HCT116 (cell line): Measurements from ENCODE around the gene AP1AR. TPM values are rescaled to one million over a fixed set of nuclear protein-coding genes. Genes with fewer than 3 reads are reported as not detected.

Source experiments
- ATAC-seq: fragments of 200-7000 bp; cut with Tn5 transposase; 2 replicates; pipeline ENCODE4 v1.9.1; 2020; ENCODE audit warnings: mild to moderate bottlenecking, moderate library complexity
- BruUV-seq: library from RNA; stranded (reverse); fragments of 400-500 nt; replicated peaks from 2 replicates; lab custom pipeline; 2021; lab: Mats Ljungman, UMichigan
- CTCF ChIA-PET: fragments of 300-600 bp; sonication (Branson Sonifier 250); formaldehyde crosslinking; loops from one replicate; lab custom pipeline; 2021; ENCODE audit warnings: antibody characterized with exemption; lab: Charles Lee
- POLR2A ChIA-PET: fragments of 300-600, 350-600 bp; sonication (Branson Sonifier 250); formaldehyde crosslinking; loops from one replicate; lab custom pipeline; 2021; ENCODE audit warnings: antibody characterized with exemption; lab: Charles Lee
- RAD21 ChIA-PET, 2 experiments: fragments of 300-600 bp; sonication (Branson Sonifier 250); formaldehyde crosslinking; loops; one replicate each; lab custom pipeline; 2023; ENCODE audit warnings: low total read pairs in 2 of 2; ENCODE audit not compliant: uncharacterized antibody in 2 of 2, unreplicated experiment in 2 of 2, low non-redundant PET in 1 of 2; lab: Charles Lee
- DNase-seq: peaks from one replicate; pipeline ENCODE4 v3.0.0-alpha.2; 2010; ENCODE audit warnings: low read depth, low spot score
- H2AFZ ChIP-seq: fragments of 200-600 bp; shearing (Covaris generic), sonication (generic); 2 replicates; pipeline ENCODE4 v1.6.1; 2017; ENCODE audit warnings: low read depth, mixed run types, mixed read lengths, antibody characterized with exemption, low read length; ENCODE audit not compliant: poor library complexity, severe bottlenecking
- H3K27ac ChIP-seq: 2 replicates; pipeline ENCODE4 v1.5.1; 2012; ENCODE audit warnings: low read depth, low read length
- H3K27me3 ChIP-seq: fragments of 200-600 bp; sonication (generic); 2 replicates; pipeline ENCODE4 v1.6.1; 2016; ENCODE audit warnings: mixed run types, low read length, mixed read lengths; ENCODE audit not compliant: insufficient read depth
- H3K36me3 ChIP-seq, 2 experiments: fragments of 200-500 bp in 1 of 2; fragments of 200-600 bp in 1 of 2; sonication (Bioruptor generic) in 1 of 2; sonication (generic) in 1 of 2; 2 replicates each; pipeline versions ENCODE4 v1.5.1 to v1.6.1; 2014 to 2016; ENCODE audit warnings: low read length in 2 of 2, inconsistent platforms in 1 of 2, mixed read lengths in 1 of 2, mixed run types in 1 of 2; ENCODE audit not compliant: insufficient read depth in 2 of 2, control insufficient read depth in 1 of 2
- H3K4me1 ChIP-seq, 2 experiments: fragments of 200-600 bp in 1 of 2; sonication (generic) in 1 of 2; 2 replicates each; pipeline versions ENCODE4 v1.5.1 to v1.6.1; 2012 to 2017; ENCODE audit warnings: low read length in 2 of 2, inconsistent platforms in 1 of 2, mild to moderate bottlenecking in 1 of 2, mixed read lengths in 1 of 2, mixed run types in 1 of 2, moderate library complexity in 1 of 2; ENCODE audit not compliant: insufficient read depth in 2 of 2, control insufficient read depth in 1 of 2
- H3K4me2 ChIP-seq: fragments of 200-600 bp; sonication (generic); 2 replicates; pipeline ENCODE4 v1.6.1; 2017; ENCODE audit warnings: mixed run types, low read length, mixed read lengths
- H3K4me3 ChIP-seq, 2 experiments: fragments of 200-600 bp in 1 of 2; sonication (generic) in 1 of 2; replicated peaks in 1 of 2; 2 replicates each; pipeline ENCODE4 v1.5.1; 2011 to 2016; ENCODE audit warnings: low read length in 2 of 2, control low read depth in 1 of 2, low read depth in 1 of 2, mild to moderate bottlenecking in 1 of 2, mixed read lengths in 1 of 2, mixed run types in 1 of 2
- H3K79me2 ChIP-seq: fragments of 200-600 bp; sonication (generic); 2 replicates; pipeline ENCODE4 v1.6.1; 2017; ENCODE audit warnings: mild to moderate bottlenecking, mixed run types, low read length, moderate library complexity, mixed read lengths; ENCODE audit not compliant: insufficient read depth
- H3K9ac ChIP-seq: fragments of 200-600 bp; sonication (generic); 2 replicates; pipeline ENCODE4 v1.6.1; 2016; ENCODE audit warnings: low read length, mixed read lengths
- H3K9me2 ChIP-seq: fragments of 200-600 bp; sonication (generic), shearing (Covaris generic); 2 replicates; pipeline ENCODE4 v1.6.1; 2017; ENCODE audit warnings: mixed run types, mild to moderate bottlenecking, moderate library complexity; ENCODE audit not compliant: insufficient read depth
- H3K9me3 ChIP-seq, 2 experiments: fragments of 200-500 bp in 1 of 2; fragments of 200-600 bp in 1 of 2; sonication (Bioruptor generic) in 1 of 2; sonication (generic) in 1 of 2; 2 replicates each; pipeline ENCODE4 v1.6.1; 2014 to 2017; ENCODE audit warnings: low read length in 2 of 2, mixed read lengths in 2 of 2, inconsistent platforms in 1 of 2, low read depth in 1 of 2, mild to moderate bottlenecking in 1 of 2, mixed run types in 1 of 2, moderate library complexity in 1 of 2; ENCODE audit not compliant: control insufficient read depth in 1 of 2, insufficient read depth in 1 of 2
- H4K20me1 ChIP-seq: fragments of 200-600 bp; sonication (generic), shearing (Covaris generic); 2 replicates; pipeline ENCODE4 v1.6.1; 2017; ENCODE audit warnings: mixed run types, mild to moderate bottlenecking, moderate library complexity; ENCODE audit not compliant: insufficient read depth
- CEBPB ChIP-seq: IDR thresholded peaks from 2 replicates; pipeline ENCODE4 v1.6.1; 2012; ENCODE audit warnings: low read depth
- EGR1 ChIP-seq: IDR thresholded peaks from 2 replicates; pipeline ENCODE4 v1.6.1; 2012; ENCODE audit warnings: low read depth
- EZH2phosphoT487 ChIP-seq: fragments of 200-600 bp; IDR thresholded peaks from 2 replicates; pipeline ENCODE4 v1.6.1; 2018; ENCODE audit warnings: antibody characterized with exemption, borderline replicate concordance
- POLR2A ChIP-seq: IDR thresholded peaks from 2 replicates; pipeline ENCODE4 v1.7.0; 2011; ENCODE audit warnings: borderline replicate concordance; ENCODE audit not compliant: insufficient read depth, insufficient read length; ENCODE audit errors: extremely low read depth
- SIN3A ChIP-seq: IDR thresholded peaks from 2 replicates; pipeline ENCODE4 v1.6.1; 2012; ENCODE audit warnings: low read depth
- YY1 ChIP-seq: IDR thresholded peaks from 2 replicates; pipeline ENCODE4 v1.6.1; 2011; ENCODE audit warnings: low read length, low read depth, moderate library complexity, mild to moderate bottlenecking; ENCODE audit not compliant: insufficient replicate concordance; ENCODE audit errors: extremely low read depth
- intact Hi-C: fragments of 100-400 bp; cut with micrococcal nuclease; formaldehyde crosslinking; loops from 2 replicates; pipeline ENCODE4 v1.10.0; 2022
- total RNA-seq: library from RNA; stranded (reverse); gene quantifications from one replicate; pipeline ENCODE4 v1.2.1, GENCODE V29; 2021; ENCODE audit not compliant: unreplicated experiment
- TF ChIP-seq, protein P1 (sequence below), 3 experiments: fragments of 200-600 bp in 1 of 3; sonication (generic) in 1 of 3; IDR thresholded peaks in 2 of 3; conservative IDR thresholded peaks in 1 of 3; 2 replicates each; pipeline ENCODE4 v1.5.1; 2012 to 2017; ENCODE audit warnings: low read depth in 2 of 3, low read length in 2 of 3, antibody characterized with exemption in 1 of 3, borderline replicate concordance in 1 of 3, control low read depth in 1 of 3, mild to moderate bottlenecking in 1 of 3, mixed read lengths in 1 of 3, mixed run types in 1 of 3, moderate library complexity in 1 of 3; ENCODE audit not compliant: insufficient read depth in 1 of 3
- TF ChIP-seq, protein P2 (sequence below): IDR thresholded peaks from 2 replicates; pipeline ENCODE4 v1.6.1; 2012
- TF ChIP-seq, protein P3 (sequence below): IDR thresholded peaks from 2 replicates; pipeline ENCODE4 v1.6.1; 2011; ENCODE audit warnings: mild to moderate bottlenecking, low read length, moderate library complexity; ENCODE audit not compliant: insufficient replicate concordance; ENCODE audit errors: extremely low read depth
- TF ChIP-seq, protein P4 (sequence below): IDR thresholded peaks from 2 replicates; pipeline ENCODE4 v1.6.1; 2012; ENCODE audit warnings: low read depth

Gene AP1AR
- total RNA-seq, 1 experiment from 2014 or later, result 56.7 TPM

DNA sequence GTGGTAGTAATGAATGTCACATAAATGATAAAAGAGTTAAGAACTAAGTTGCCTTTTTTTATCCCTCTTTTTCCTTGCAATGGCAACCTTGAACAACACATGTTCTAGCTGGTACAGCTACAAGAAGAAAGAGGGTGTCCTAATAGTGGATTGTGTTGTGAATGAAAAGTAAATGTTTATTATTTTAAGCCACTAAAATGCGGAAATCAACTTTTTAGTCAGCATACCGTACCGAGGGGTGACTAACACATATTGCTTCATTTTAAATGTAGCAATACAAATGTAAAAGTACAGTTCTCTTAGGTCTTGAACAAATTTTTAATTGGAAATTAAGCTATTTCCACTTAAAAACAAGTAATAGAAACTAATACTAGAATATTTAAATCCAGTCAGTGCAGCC, 17.7 kb upstream of the AP1AR start:
- no peak overlapping the region for H3K4me2 ChIP-seq
- no peaks in the 10 kb centered on the region for H3K4me1 ChIP-seq
- BruUV-seq, result no TSS peak
- intact Hi-C loops, result no loop called here
- H4K20me1 ChIP-seq, result no peaks in the 10 kb centered on the region
- TF ChIP-seq, protein P1, sequence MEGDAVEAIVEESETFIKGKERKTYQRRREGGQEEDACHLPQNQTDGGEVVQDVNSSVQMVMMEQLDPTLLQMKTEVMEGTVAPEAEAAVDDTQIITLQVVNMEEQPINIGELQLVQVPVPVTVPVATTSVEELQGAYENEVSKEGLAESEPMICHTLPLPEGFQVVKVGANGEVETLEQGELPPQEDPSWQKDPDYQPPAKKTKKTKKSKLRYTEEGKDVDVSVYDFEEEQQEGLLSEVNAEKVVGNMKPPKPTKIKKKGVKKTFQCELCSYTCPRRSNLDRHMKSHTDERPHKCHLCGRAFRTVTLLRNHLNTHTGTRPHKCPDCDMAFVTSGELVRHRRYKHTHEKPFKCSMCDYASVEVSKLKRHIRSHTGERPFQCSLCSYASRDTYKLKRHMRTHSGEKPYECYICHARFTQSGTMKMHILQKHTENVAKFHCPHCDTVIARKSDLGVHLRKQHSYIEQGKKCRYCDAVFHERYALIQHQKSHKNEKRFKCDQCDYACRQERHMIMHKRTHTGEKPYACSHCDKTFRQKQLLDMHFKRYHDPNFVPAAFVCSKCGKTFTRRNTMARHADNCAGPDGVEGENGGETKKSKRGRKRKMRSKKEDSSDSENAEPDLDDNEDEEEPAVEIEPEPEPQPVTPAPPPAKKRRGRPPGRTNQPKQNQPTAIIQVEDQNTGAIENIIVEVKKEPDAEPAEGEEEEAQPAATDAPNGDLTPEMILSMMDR (IDR thresholded peaks at IDR 0.05 in 2 of 3, conservative IDR thresholded peaks at IDR 0.05 in 1 of 3; ENCODE audit: borderline replicate concordance in 1 of 3, insufficient read depth in 1 of 3, low read depth in 2 of 3, low read length in 2 of 3), result no peak
- TF ChIP-seq YY1, result no peak
- TF ChIP-seq, protein P2, sequence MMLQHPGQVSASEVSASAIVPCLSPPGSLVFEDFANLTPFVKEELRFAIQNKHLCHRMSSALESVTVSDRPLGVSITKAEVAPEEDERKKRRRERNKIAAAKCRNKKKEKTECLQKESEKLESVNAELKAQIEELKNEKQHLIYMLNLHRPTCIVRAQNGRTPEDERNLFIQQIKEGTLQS, result no peak
- TF ChIP-seq CEBPB, result no peak
- no peak for TF ChIP-seq SIN3A
- no peak for TF ChIP-seq EZH2phosphoT487
- TF ChIP-seq, protein P3, sequence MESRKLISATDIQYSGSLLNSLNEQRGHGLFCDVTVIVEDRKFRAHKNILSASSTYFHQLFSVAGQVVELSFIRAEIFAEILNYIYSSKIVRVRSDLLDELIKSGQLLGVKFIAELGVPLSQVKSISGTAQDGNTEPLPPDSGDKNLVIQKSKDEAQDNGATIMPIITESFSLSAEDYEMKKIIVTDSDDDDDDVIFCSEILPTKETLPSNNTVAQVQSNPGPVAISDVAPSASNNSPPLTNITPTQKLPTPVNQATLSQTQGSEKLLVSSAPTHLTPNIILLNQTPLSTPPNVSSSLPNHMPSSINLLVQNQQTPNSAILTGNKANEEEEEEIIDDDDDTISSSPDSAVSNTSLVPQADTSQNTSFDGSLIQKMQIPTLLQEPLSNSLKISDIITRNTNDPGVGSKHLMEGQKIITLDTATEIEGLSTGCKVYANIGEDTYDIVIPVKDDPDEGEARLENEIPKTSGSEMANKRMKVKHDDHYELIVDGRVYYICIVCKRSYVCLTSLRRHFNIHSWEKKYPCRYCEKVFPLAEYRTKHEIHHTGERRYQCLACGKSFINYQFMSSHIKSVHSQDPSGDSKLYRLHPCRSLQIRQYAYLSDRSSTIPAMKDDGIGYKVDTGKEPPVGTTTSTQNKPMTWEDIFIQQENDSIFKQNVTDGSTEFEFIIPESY, result no peak
- TF ChIP-seq, protein P4, sequence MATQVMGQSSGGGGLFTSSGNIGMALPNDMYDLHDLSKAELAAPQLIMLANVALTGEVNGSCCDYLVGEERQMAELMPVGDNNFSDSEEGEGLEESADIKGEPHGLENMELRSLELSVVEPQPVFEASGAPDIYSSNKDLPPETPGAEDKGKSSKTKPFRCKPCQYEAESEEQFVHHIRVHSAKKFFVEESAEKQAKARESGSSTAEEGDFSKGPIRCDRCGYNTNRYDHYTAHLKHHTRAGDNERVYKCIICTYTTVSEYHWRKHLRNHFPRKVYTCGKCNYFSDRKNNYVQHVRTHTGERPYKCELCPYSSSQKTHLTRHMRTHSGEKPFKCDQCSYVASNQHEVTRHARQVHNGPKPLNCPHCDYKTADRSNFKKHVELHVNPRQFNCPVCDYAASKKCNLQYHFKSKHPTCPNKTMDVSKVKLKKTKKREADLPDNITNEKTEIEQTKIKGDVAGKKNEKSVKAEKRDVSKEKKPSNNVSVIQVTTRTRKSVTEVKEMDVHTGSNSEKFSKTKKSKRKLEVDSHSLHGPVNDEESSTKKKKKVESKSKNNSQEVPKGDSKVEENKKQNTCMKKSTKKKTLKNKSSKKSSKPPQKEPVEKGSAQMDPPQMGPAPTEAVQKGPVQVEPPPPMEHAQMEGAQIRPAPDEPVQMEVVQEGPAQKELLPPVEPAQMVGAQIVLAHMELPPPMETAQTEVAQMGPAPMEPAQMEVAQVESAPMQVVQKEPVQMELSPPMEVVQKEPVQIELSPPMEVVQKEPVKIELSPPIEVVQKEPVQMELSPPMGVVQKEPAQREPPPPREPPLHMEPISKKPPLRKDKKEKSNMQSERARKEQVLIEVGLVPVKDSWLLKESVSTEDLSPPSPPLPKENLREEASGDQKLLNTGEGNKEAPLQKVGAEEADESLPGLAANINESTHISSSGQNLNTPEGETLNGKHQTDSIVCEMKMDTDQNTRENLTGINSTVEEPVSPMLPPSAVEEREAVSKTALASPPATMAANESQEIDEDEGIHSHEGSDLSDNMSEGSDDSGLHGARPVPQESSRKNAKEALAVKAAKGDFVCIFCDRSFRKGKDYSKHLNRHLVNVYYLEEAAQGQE, result no peak
- no peak for TF ChIP-seq EGR1
- no peak for TF ChIP-seq POLR2A
- no peaks in the 10 kb centered on the region for H3K36me3 ChIP-seq
- no peak overlapping the region for H2AFZ ChIP-seq
- H3K27me3 ChIP-seq, result no peaks in the 10 kb centered on the region
- DNase-seq, result no peak
- H3K9me3 ChIP-seq, result no peaks in the 10 kb centered on the region; a peak in 1 of 4 replicates
- RAD21 ChIA-PET, result no interaction called here
- H3K4me3 ChIP-seq, result no peak overlapping the region
- H3K9ac ChIP-seq, result no peak overlapping the region
- no peaks in the 10 kb centered on the region for H3K79me2 ChIP-seq
- no peak for ATAC-seq
- CTCF ChIA-PET, result interaction anchor here (1.2 to 1.6 kb wide), 5 partner anchors 8 to 310 kb away, joined by 3 to 7 read pairs (median 4); no protein-coding TSS in a partner anchor
- POLR2A ChIA-PET, result no interaction called here
- no peaks in the 10 kb centered on the region for H3K9me2 ChIP-seq
- no peak overlapping the region for H3K27ac ChIP-seq
